SU-DHL-6 (cell line): ENCODE results near the gene SLC24A3.

Experiments
- H2AFZ ChIP-seq: fragments of 200-600 bp; sonication (generic); 2 replicates; pipeline ENCODE4 v1.6.1; 2014; ENCODE audit warnings: low read depth, mild to moderate bottlenecking, moderate library complexity, mixed read lengths, antibody characterized with exemption, low read length; ENCODE audit not compliant: severe bottlenecking
- H3F3A ChIP-seq: fragments of 200-600 bp; shearing (Covaris generic); 2 replicates; pipeline ENCODE4 v1.6.0; 2016; ENCODE audit warnings: antibody characterized with exemption, mild to moderate bottlenecking; ENCODE audit not compliant: insufficient read depth
- H3K27ac ChIP-seq: fragments of 200-600 bp; sonication (generic); 2 replicates; pipeline ENCODE4 v1.5.1; 2016; ENCODE audit warnings: low read depth, mild to moderate bottlenecking, low read length, moderate library complexity, mixed read lengths
- H3K27me3 ChIP-seq: fragments of 200-600 bp; sonication (generic), shearing (Covaris generic); 2 replicates; pipeline ENCODE4 v1.6.0; 2014; ENCODE audit warnings: mild to moderate bottlenecking, low read length
- H3K36me3 ChIP-seq: fragments of 200-600 bp; sonication (generic); 2 replicates; pipeline ENCODE4 v1.6.1; 2014; ENCODE audit warnings: mild to moderate bottlenecking, low read length, mixed read lengths
- H3K4me2 ChIP-seq: fragments of 300-600, 200-600 bp; shearing (Covaris generic), sonication (generic); 2 replicates; pipeline ENCODE4 v1.6.0; 2014; ENCODE audit warnings: low read length, low read depth, mild to moderate bottlenecking; ENCODE audit not compliant: poor library complexity, severe bottlenecking
- H3K4me3 ChIP-seq: fragments of 200-600 bp; sonication (generic); 2 replicates; pipeline ENCODE4 v1.5.1; 2014; ENCODE audit warnings: antibody characterized with exemption, low read length, mild to moderate bottlenecking, mixed read lengths; ENCODE audit not compliant: insufficient read depth, poor library complexity, severe bottlenecking
- H3K79me2 ChIP-seq: fragments of 200-600 bp; sonication (generic); 2 replicates; pipeline ENCODE4 v1.6.1; 2014; ENCODE audit warnings: mild to moderate bottlenecking, low read length, moderate library complexity; ENCODE audit not compliant: insufficient read depth
- H3K9ac ChIP-seq: fragments of 200-600 bp; sonication (generic); 2 replicates; pipeline ENCODE4 v1.7.0; 2014; ENCODE audit warnings: mild to moderate bottlenecking, low read length
- H3K9me2 ChIP-seq: fragments of 200-600 bp; sonication (generic); replicated peaks from 2 replicates; pipeline ENCODE4 v1.6.1; 2014; ENCODE audit warnings: low read length; ENCODE audit not compliant: insufficient read depth
- H3K9me3 ChIP-seq: fragments of 200-600 bp; sonication (generic); 2 replicates; pipeline ENCODE4 v1.6.1; 2014; ENCODE audit warnings: low read length, mixed read lengths; ENCODE audit not compliant: insufficient read depth
- H4K20me1 ChIP-seq: fragments of 200-600 bp; sonication (generic); 2 replicates; pipeline ENCODE4 v1.6.1; 2014; ENCODE audit warnings: low read depth, mild to moderate bottlenecking, antibody characterized with exemption, low read length, moderate library complexity, mixed read lengths
- CTCF ChIP-seq: fragments of 200-600 bp; sonication (generic); IDR thresholded peaks from one replicate; pipeline ENCODE4 v1.5.1; 2017; ENCODE audit warnings: antibody characterized with exemption, mild to moderate bottlenecking, low read length, moderate library complexity; ENCODE audit not compliant: insufficient read depth, poor library complexity, severe bottlenecking
- EZH2phosphoT487 ChIP-seq: fragments of 200-600 bp; sonication (generic), shearing (Covaris generic); conservative IDR thresholded peaks from 2 replicates; pipeline ENCODE4 v1.6.1; 2018; ENCODE audit warnings: mild to moderate bottlenecking, antibody characterized with exemption, low read length, moderate library complexity, mixed read lengths

SLC24A3 gene

GRCh38 chr20:19288061-19288460 lies 75.6 kb downstream of the SLC24A3 start:
- no peaks in the 10 kb centered on the region for H3K9me2 ChIP-seq
- H3K27ac ChIP-seq: no peak overlapping the region

GRCh38 chr20:19288636-19289035 lies 76.2 kb downstream of the SLC24A3 start:
- Histone ChIP-seq H3F3A (no peaks in the 10 kb centered on the region), H4K20me1 (no peaks in the 10 kb centered on the region), H3K27me3 (no peaks in the 10 kb centered on the region), H3K9ac (no peak overlapping the region), H2AFZ (no peak overlapping the region), H3K9me2 (no peaks in the 10 kb centered on the region), H3K27ac (no peak overlapping the region), H3K4me2 (no peak overlapping the region), H3K79me2 (no peaks in the 10 kb centered on the region), H3K36me3 (no peaks in the 10 kb centered on the region), H3K9me3 (no peaks in the 10 kb centered on the region), H3K4me3 (no peak overlapping the region)
- TF ChIP-seq CTCF (no peak), EZH2phosphoT487 (no peak)

More at GRCh38 chr20:19288061-19288460, 75.6 kb downstream of the SLC24A3 start:
- Histone ChIP-seq H3K9me3 (no peaks in the 10 kb centered on the region), H3K79me2 (no peaks in the 10 kb centered on the region), H3K27me3 (no peaks in the 10 kb centered on the region), H3K4me3 (no peak overlapping the region), H3K9ac (no peak overlapping the region), H4K20me1 (no peaks in the 10 kb centered on the region), H3K4me2 (no peak overlapping the region), H3K36me3 (no peaks in the 10 kb centered on the region), H2AFZ (no peak overlapping the region), H3F3A (no peaks in the 10 kb centered on the region)
- TF ChIP-seq EZH2phosphoT487: no peak
- no peak for TF ChIP-seq CTCF

- Histone ChIP-seq H3K4me2 (no peak overlapping the region), H4K20me1 (no peaks in the 10 kb centered on the region), H3K9me2 (no peaks in the 10 kb centered on the region), H3K36me3 (no peaks in the 10 kb centered on the region), H3K9me3 (no peaks in the 10 kb centered on the region), H3K27me3 (no peaks in the 10 kb centered on the region), H3K27ac (no peak overlapping the region), H3K4me3 (no peak overlapping the region), H3K79me2 (no peaks in the 10 kb centered on the region), H3K9ac (no peak overlapping the region), H2AFZ (no peak overlapping the region), H3F3A (no peaks in the 10 kb centered on the region)
- TF ChIP-seq EZH2phosphoT487: no peak
- TF ChIP-seq CTCF: no peak
These were observed 77.0 kb downstream of the SLC24A3 start for GRCh38 chr20:19289451-19289850.
